Breast epithelium (tissue), 4 donors: Measurements from ENCODE around the gene RAD9B. TPM values are rescaled to one million over a fixed set of nuclear protein-coding genes. Genes with fewer than 3 reads are reported as not detected.
"Not testable (repeated sequence)": the region's sequence is repeated elsewhere in the genome, so short reads cannot be mapped to it uniquely, and the experiment has no call there.

Source experiments
- DNase-seq, 2 donors: peaks; one replicate each; pipeline ENCODE4 v3.0.0-alpha.2; 2019; ENCODE audit warnings: low spot score in 2 of 2
- H3K27ac ChIP-seq, 2 donors: fragments of 200-600 bp; sonication (generic) in 1 of 2; one replicate each; pipeline ENCODE4 v1.5.1; 2016 to 2019; ENCODE audit warnings: mild to moderate bottlenecking in 1 of 2
- H3K27me3 ChIP-seq, 2 donors: fragments of 200-600 bp; sonication (generic) in 1 of 2; one replicate each; pipeline versions ENCODE4 v1.5.1 to v1.6.0; 2017 to 2019; ENCODE audit warnings: control low read depth in 1 of 2, mild to moderate bottlenecking in 1 of 2
- H3K36me3 ChIP-seq: fragments of 200-600 bp; one replicate; pipeline ENCODE4 v1.5.1; 2019
- H3K4me1 ChIP-seq, 2 donors: fragments of 200-600 bp; sonication (generic); one replicate each; pipeline ENCODE4 v1.5.1; 2016 to 2019; ENCODE audit warnings: control low read depth in 1 of 2
- H3K4me3 ChIP-seq, 3 donors: fragments of 200-600 bp; sonication (generic); 1 replicate in 2 of 3; 2 replicates in 1 of 3; pipeline ENCODE4 v1.5.1; 2016 to 2019; ENCODE audit warnings: mild to moderate bottlenecking in 3 of 3, moderate library complexity in 2 of 3
- H3K9me3 ChIP-seq, 2 donors: fragments of 200-600 bp; sonication (generic) in 1 of 2; one replicate each; pipeline ENCODE4 v1.5.1; 2016 to 2019; ENCODE audit warnings: control low read depth in 1 of 2
- POLR2A ChIP-seq: fragments of 450-650 bp; IDR thresholded peaks from one replicate; pipeline ENCODE4 v1.6.1; 2016; ENCODE audit warnings: antibody characterized with exemption, mild to moderate bottlenecking, moderate library complexity
- POLR2AphosphoS5 ChIP-seq, 3 donors: sonication (generic); formaldehyde crosslinking; IDR thresholded peaks; one replicate each; pipeline ENCODE4 v1.6.1; 2017; ENCODE audit warnings: antibody characterized with exemption in 3 of 3
- intact Hi-C: fragments of 100-400 bp; cut with DNase I; formaldehyde crosslinking; loops from one replicate; pipeline ENCODE4 v1.15.1; 2023; ENCODE audit warnings: low total_unique reads
- total RNA-seq, 3 donors: library from RNA; depleted of rRNA; stranded (reverse); fragments of >200 nt; gene quantifications; one replicate each; pipeline ENCODE4 v1.1.0, GENCODE V29; 2016
- TF ChIP-seq, protein P1 (sequence below), 3 donors: fragments of 450-650 bp; IDR thresholded peaks; one replicate each; pipeline ENCODE4 v1.5.1; 2016 to 2017; ENCODE audit warnings: antibody characterized with exemption in 3 of 3, mild to moderate bottlenecking in 3 of 3, moderate library complexity in 3 of 3

The RAD9B gene
- 1 to 10 TPM in 1 of 3 donors, under 1 TPM in 2; 0.48 to 2.8 (median 0.66) TPM for total RNA-seq

DNA sequence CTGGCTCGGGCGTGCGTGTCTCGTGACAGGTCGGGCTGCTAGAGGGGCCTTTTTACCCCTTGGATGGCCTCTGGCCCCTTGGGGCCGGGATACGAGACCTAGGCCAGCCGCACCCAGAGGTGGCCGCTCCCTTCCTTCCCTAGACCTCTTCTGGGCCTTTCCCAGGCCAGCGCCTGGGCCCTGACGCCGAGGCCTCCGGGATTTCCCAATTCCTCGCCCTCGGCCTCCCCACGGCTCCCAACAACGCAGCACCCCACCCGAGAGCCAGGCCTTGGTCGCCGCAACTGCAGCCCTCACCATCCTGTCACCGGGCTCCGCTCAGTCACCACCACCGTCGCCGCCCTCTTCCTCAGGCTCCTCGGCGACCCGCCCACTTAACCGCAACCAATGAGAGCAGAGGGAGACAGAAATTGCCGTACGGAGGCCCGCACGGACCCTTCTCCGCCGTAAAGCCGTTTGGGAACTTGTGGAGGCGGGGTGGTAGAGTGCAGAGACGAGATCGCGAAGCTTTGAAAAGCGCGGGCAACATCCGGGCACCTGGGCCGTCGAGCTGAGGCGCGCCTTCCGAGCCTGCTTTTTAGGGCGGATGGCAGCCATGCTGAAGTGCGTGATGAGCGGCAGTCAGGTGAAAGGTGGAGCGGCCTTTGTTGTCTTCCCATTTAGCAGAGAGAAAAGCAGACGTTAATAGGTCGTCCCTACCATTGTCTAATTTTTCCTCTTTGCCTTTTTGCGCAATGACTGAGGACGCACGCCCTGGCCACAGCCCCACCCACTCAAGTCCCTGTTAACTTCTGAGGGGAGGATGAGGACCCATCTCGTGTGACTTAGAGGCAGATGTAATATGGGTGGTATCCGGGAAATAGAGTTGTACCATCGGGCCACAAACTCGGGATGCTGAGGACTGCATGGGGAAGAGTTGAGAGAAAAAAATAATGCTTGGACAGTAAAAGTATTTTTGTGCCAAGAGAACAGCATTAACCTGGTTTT lies at the start of gene RAD9B, which contains the start of gene VPS29:
TSS of gene RAD9B (plus strand) at position 580 of the 987 bp plus-strand sequence. CDS start at position 587, 7 bp downstream.
TSS of gene VPS29 (minus strand) at position 360 of the 987 bp plus-strand sequence. CDS start at position 300, 60 bp downstream.
- Histone ChIP-seq H3K36me3 (no peaks in the 10 kb centered on the region), H3K27me3 (no peaks in the 10 kb centered on the region), H3K4me3 (peak within 1 kb of the TSS; percentile 85 to 100 (median 90)), H3K27ac (peak within 1 kb of the TSS; percentile 86 to 95), H3K4me1 (peaks cover 0 to 3% of the 10 kb centered on the region in 2 donors), H3K9me3 (no peaks in the 10 kb centered on the region)
- TF ChIP-seq POLR2A (peak; percentile 85), POLR2AphosphoS5 (IDR thresholded peaks at IDR 0.05) (peak; percentile 93 to 98 (median 97))
- TF ChIP-seq, protein P1, sequence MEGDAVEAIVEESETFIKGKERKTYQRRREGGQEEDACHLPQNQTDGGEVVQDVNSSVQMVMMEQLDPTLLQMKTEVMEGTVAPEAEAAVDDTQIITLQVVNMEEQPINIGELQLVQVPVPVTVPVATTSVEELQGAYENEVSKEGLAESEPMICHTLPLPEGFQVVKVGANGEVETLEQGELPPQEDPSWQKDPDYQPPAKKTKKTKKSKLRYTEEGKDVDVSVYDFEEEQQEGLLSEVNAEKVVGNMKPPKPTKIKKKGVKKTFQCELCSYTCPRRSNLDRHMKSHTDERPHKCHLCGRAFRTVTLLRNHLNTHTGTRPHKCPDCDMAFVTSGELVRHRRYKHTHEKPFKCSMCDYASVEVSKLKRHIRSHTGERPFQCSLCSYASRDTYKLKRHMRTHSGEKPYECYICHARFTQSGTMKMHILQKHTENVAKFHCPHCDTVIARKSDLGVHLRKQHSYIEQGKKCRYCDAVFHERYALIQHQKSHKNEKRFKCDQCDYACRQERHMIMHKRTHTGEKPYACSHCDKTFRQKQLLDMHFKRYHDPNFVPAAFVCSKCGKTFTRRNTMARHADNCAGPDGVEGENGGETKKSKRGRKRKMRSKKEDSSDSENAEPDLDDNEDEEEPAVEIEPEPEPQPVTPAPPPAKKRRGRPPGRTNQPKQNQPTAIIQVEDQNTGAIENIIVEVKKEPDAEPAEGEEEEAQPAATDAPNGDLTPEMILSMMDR (IDR thresholded peaks at IDR 0.05): no peak
- peak; percentile 97 to 98 for DNase-seq
- intact Hi-C loops: no loop called here

DNA sequence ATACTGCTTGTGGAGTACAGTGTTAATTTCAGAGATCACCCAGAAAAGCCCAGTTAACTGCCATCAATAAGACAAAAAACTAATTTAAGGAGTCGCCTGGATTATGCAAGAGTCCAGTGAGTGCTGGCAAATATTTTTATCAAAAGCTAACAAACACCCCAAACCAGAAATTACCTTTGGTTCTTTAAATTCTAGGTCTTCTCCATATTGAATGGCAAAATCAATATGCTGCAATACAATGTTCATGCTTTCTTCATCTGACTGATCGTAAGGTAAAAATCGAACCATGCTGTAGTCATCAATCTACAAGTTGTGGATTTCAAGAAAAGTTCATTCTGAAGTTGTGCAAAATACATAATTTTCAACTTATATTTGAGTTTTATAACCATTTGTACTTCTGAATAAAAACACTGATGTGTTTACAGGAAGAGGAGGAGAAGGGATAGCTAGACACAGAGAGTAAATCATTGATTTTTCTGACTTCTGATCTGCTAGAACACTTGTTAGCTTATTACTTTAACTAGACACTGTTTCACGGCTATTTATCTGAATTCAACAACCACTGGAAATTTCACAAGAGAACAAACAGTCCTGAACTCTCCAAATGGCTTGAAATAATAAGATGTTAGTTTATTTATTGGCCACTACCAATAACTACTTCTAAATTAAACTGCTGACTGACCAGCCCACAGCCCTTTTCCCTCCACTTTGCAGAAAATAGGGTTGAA lies 48.4 kb upstream of the RAD9B start:
- Histone ChIP-seq H3K4me3 (no peak overlapping the region), H3K9me3 (no peaks in the 10 kb centered on the region), H3K4me1 (no peaks in the 10 kb centered on the region), H3K27ac (no peak overlapping the region), H3K27me3 (no peaks in the 10 kb centered on the region), H3K36me3 (no peaks in the 10 kb centered on the region)
- TF ChIP-seq, protein P1 (IDR thresholded peaks at IDR 0.05): no peak
- no peak for TF ChIP-seq POLR2A
- no peak for TF ChIP-seq POLR2AphosphoS5 (IDR thresholded peaks at IDR 0.05)
- DNase-seq: no peak
- intact Hi-C loops: no loop called here

DNA sequence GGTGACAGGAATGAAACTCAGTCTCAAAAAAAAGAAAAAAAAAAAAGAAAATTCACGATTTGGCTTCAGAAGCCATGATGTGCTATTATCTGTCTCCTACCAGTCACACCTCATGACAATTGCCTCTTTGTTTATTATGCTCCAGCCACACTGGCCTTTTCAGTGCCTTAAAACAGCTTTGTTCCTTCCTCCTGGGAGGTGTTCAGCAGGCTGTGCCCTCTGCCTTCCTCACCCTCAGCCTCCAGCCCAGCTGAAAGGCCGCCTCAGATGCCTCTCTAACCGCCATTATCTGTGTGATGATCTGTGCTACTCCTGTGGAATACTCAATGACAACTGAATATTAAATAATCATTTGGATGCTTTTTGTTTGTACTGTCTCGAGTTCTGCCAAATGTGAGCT lies 43.4 kb upstream of the RAD9B start:
- H3K27ac ChIP-seq: no peak overlapping the region
- no peaks in the 10 kb centered on the region for H3K27me3 ChIP-seq
- intact Hi-C loops: loop anchor here (5.0 kb wide), 1 partner anchor 1034 kb away; no protein-coding TSS in a partner anchor
- H3K9me3 ChIP-seq: no peaks in the 10 kb centered on the region
- no peak for DNase-seq
- no peaks in the 10 kb centered on the region for H3K36me3 ChIP-seq
- no peaks in the 10 kb centered on the region for H3K4me1 ChIP-seq
- TF ChIP-seq POLR2A: no peak
- no peak for TF ChIP-seq POLR2AphosphoS5 (IDR thresholded peaks at IDR 0.05)
- TF ChIP-seq, protein P1 (IDR thresholded peaks at IDR 0.05): no peak
- no peak overlapping the region for H3K4me3 ChIP-seq

DNA sequence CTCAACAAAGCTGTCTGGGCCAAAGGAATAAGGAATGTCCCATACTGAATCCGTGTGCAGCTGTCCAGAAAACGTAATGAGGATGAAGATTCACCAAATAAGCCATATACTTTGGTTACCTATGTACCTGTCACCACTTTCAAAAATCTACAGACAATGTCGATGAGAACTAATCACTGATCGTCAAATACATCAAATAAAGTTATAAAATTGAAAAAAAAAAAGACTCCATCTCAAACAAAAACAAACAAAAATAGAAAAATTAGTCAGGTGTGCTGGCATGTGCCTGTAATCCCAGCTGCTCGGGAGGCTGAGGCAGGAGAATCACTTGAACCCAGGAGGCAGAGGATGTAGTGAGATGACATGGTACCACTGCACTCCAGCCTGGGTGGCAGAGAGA lies 40.9 kb upstream of the RAD9B start:
- intact Hi-C loops, H3K9me3 ChIP-seq, H3K27ac ChIP-seq, H3K4me1 ChIP-seq, H3K4me3 ChIP-seq, H3K36me3 ChIP-seq, DNase-seq, H3K27me3 ChIP-seq: not testable (repeated sequence)

DNA sequence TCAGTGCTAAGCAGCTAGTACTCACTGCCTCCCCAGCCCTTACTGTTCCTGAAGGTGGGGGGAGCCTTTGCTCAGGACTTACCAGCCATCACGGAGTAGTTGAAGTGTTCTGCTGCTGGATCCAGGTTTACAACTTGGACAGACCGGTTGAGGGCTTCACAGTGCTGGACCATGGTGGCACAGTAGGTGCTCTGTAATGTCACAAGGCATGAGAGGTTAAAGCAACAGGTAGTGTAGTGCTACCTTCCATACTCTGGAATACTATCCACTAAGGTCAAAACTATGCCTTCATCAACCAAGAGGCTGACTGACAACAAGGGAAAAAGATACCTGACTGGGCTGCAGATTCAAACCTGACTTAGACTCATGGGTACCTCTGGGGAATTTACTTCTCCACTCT lies 37.1 kb upstream of the RAD9B start:
- Histone ChIP-seq H3K4me1 (no peaks in the 10 kb centered on the region), H3K4me3 (no peak overlapping the region), H3K9me3 (no peaks in the 10 kb centered on the region), H3K36me3 (no peaks in the 10 kb centered on the region), H3K27me3 (no peaks in the 10 kb centered on the region), H3K27ac (no peak overlapping the region)
- intact Hi-C loops: no loop called here
- no peak for DNase-seq
- TF ChIP-seq, protein P1 (IDR thresholded peaks at IDR 0.05): no peak
- TF ChIP-seq POLR2A (no peak), POLR2AphosphoS5 (IDR thresholded peaks at IDR 0.05) (no peak)

DNA sequence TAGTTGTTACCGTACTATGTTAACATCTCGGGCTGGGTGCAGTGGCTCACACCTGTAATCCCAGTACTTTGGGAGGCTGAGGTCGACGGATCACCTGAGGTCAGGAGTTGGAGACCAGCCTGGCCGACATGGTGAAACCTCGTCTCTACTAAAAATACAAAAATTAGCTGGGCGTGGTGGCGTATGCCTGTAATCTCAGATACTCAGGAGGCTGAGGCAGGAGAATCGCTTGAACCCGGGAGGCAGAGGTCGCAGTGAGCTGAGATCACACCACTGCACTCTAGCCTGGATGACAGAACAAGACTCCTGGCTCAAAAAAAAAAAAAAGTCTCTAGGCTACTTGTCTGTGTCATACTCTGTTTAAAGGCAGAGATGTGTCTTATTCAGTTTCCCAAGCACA lies 36.4 kb upstream of the RAD9B start:
- peak in 1 of 2 donors; percentile 11 for DNase-seq
- H3K4me1 ChIP-seq, H3K9me3 ChIP-seq, H3K27ac ChIP-seq, intact Hi-C loops, H3K4me3 ChIP-seq, H3K27me3 ChIP-seq, H3K36me3 ChIP-seq: not testable (repeated sequence)
